GM18508 (cell line): ENCODE data around the gene GAGE12H.
"Not testable (repeated sequence)": the region's sequence is repeated elsewhere in the genome, so short reads cannot be mapped to it uniquely, and the experiment has no call there.

Source experiments
- ATAC-seq: cut with Tn5 transposase; IDR thresholded peaks from one replicate; pipeline ENCODE4 v1.9.1; 2021; ENCODE audit warnings: moderate number of reproducible peaks; ENCODE audit not compliant: insufficient read depth, unreplicated experiment

GAGE12H gene

GRCh38 chrX:49579649-49580048 is at the start of gene GAGE12H:
Gene GAGE12H, plus strand, starts transcription at chrX:49579949. Its CDS starts 1,155 bp downstream, at chrX:49581104.
- not testable (repeated sequence) for ATAC-seq

- ATAC-seq: not testable (repeated sequence)
Observed at GRCh38 chrX:49531877-49532276, 47.9 kb upstream of the GAGE12H start, which contains the start of gene GAGE12C. Gene GAGE12C, plus strand, starts transcription at chrX:49532177. Its CDS starts 1,155 bp downstream, at chrX:49533332.

- ATAC-seq: not testable (repeated sequence)
Observed at GRCh38 chrX:49541433-49541832, 38.3 kb upstream of the GAGE12H start, which contains the start of gene GAGE12D. Gene GAGE12D, plus strand, starts transcription at chrX:49541733. Its CDS starts 1,155 bp downstream, at chrX:49542888.

GRCh38 chrX:49550989-49551388 is 28.8 kb upstream of the GAGE12H start, which contains the start of gene GAGE12E:
Gene GAGE12E, plus strand, starts transcription at chrX:49551289. Its CDS starts 1,155 bp downstream, at chrX:49552444.
- not testable (repeated sequence) for ATAC-seq

- not testable (repeated sequence) for ATAC-seq
Observed at GRCh38 chrX:49560542-49560941, 19.2 kb upstream of the GAGE12H start, which contains the start of gene GAGE12F. Gene GAGE12F, plus strand, starts transcription at chrX:49560842. Its CDS starts 1,155 bp downstream, at chrX:49561997.

- ATAC-seq: not testable (repeated sequence)
Observed at GRCh38 chrX:49568728-49569127, 11.0 kb upstream of the GAGE12H start.

GRCh38 chrX:49569152-49569551 is 10.6 kb upstream of the GAGE12H start:
- ATAC-seq: not testable (repeated sequence)

GRCh38 chrX:49570100-49570499 is 9.6 kb upstream of the GAGE12H start, which contains the start of gene GAGE12G:
Gene GAGE12G, plus strand, starts transcription at chrX:49570400. Its CDS starts 1,155 bp downstream, at chrX:49571555.
- ATAC-seq: not testable (repeated sequence)

- ATAC-seq: not testable (repeated sequence)
Observed at GRCh38 chrX:49589196-49589595, 9.4 kb downstream of the GAGE12H start, which contains the start of gene GAGE2A. Gene GAGE2A, plus strand, starts transcription at chrX:49589496. Its CDS starts 1,155 bp downstream, at chrX:49590651.

GRCh38 chrX:49589769-49590478 is 10.2 kb downstream of the GAGE12H start:
- not testable (repeated sequence) for ATAC-seq

GRCh38 chrX:49590488-49590887 is 10.7 kb downstream of the GAGE12H start:
- ATAC-seq: not testable (repeated sequence)

- ATAC-seq: not testable (repeated sequence)
Observed at GRCh38 chrX:49598720-49599119, 19.0 kb downstream of the GAGE12H start, which contains the start of gene GAGE1. Gene GAGE1, plus strand, starts transcription at chrX:49599020. Its CDS starts 1,155 bp downstream, at chrX:49600175.

GRCh38 chrX:49610718-49611310 is 31.1 kb downstream of the GAGE12H start:
- ATAC-seq: no peak

- ATAC-seq: no peak
Observed at GRCh38 chrX:49618574-49618973, 38.8 kb downstream of the GAGE12H start.

GRCh38 chrX:49627086-49627777 is 47.5 kb downstream of the GAGE12H start:
- ATAC-seq: no peak
